RWPE2 (cell line): Measurements from ENCODE around the gene GOLIM4.

Experiments used
- ATAC-seq: fragments of 200-7000 bp; cut with Tn5 transposase; 3 replicates; pipeline ENCODE4 v1.9.1; 2021; ENCODE audit warnings: low read depth
- DNase-seq: peaks from one replicate; pipeline ENCODE4 v3.0.0-alpha.2; 2020; ENCODE audit warnings: low spot score
- H3K27ac ChIP-seq: fragments of 450-650 bp; 2 replicates; pipeline ENCODE4 v1.5.1; 2017; ENCODE audit warnings: mild to moderate bottlenecking; ENCODE audit not compliant: poor library complexity, severe bottlenecking
- H3K27me3 ChIP-seq: fragments of 250-450 bp; sonication (Bioruptor Pico); 2 replicates; pipeline ENCODE4 v1.5.1; 2021; ENCODE audit warnings: mild to moderate bottlenecking, moderate library complexity; ENCODE audit not compliant: insufficient read depth, poor library complexity, severe bottlenecking
- H3K36me3 ChIP-seq: fragments of 250-450 bp; sonication (Bioruptor Pico); 2 replicates; pipeline ENCODE4 v1.5.1; 2020; ENCODE audit warnings: low read depth, mild to moderate bottlenecking, moderate library complexity
- H3K4me1 ChIP-seq: fragments of 250-450 bp; sonication (Bioruptor Pico); 2 replicates; pipeline ENCODE4 v1.5.1; 2021; ENCODE audit warnings: mild to moderate bottlenecking, moderate library complexity; ENCODE audit not compliant: insufficient read depth, poor library complexity, severe bottlenecking
- H3K4me3 ChIP-seq: fragments of 250-450 bp; sonication (Bioruptor Pico); 2 replicates; pipeline ENCODE4 v1.5.1; 2021; ENCODE audit warnings: mild to moderate bottlenecking, moderate library complexity; ENCODE audit not compliant: severe bottlenecking
- H3K9me3 ChIP-seq: fragments of 250-450 bp; sonication (Bioruptor Pico); 2 replicates; pipeline ENCODE4 v1.5.1; 2021; ENCODE audit warnings: mild to moderate bottlenecking, moderate library complexity; ENCODE audit not compliant: severe bottlenecking
- TF ChIP-seq, protein P1 (sequence below): fragments of 450-650 bp; IDR thresholded peaks from one replicate; pipeline ENCODE4 v1.5.1; 2017; ENCODE audit warnings: mild to moderate bottlenecking, moderate library complexity; ENCODE audit not compliant: poor library complexity, severe bottlenecking

GOLIM4 gene

DNA sequence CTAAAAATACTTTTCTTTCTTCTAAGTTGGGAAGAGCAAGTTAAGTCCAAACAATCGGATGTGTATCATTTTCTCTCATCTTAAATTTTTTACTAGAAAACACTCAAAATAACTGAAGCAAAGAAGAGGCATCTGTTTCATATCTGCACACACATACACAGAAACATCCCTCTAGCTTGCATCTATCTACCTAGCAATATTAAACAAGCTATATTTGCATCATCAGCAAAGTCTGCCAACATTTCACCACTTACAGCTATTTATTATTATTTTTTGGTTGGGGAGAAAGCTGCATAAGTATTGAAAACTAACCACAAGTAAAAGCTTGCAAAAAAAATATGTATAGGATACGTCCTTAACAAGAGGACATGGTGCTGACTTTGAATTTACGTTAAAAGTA, 1.9 kb downstream of the GOLIM4 start:
- Histone ChIP-seq H3K4me1 (peaks cover 12% of the 10 kb centered on the region), H3K4me3 (peak overlapping the region; percentile 5), H3K27me3 (no peaks in the 10 kb centered on the region), H3K9me3 (no peaks in the 10 kb centered on the region), H3K36me3 (no peaks in the 10 kb centered on the region; the same call in 1 of the 2 replicates), H3K27ac (no peak overlapping the region)
- ATAC-seq (no peak), DNase-seq (no peak)
- TF ChIP-seq, protein P1, sequence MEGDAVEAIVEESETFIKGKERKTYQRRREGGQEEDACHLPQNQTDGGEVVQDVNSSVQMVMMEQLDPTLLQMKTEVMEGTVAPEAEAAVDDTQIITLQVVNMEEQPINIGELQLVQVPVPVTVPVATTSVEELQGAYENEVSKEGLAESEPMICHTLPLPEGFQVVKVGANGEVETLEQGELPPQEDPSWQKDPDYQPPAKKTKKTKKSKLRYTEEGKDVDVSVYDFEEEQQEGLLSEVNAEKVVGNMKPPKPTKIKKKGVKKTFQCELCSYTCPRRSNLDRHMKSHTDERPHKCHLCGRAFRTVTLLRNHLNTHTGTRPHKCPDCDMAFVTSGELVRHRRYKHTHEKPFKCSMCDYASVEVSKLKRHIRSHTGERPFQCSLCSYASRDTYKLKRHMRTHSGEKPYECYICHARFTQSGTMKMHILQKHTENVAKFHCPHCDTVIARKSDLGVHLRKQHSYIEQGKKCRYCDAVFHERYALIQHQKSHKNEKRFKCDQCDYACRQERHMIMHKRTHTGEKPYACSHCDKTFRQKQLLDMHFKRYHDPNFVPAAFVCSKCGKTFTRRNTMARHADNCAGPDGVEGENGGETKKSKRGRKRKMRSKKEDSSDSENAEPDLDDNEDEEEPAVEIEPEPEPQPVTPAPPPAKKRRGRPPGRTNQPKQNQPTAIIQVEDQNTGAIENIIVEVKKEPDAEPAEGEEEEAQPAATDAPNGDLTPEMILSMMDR, result no peak

DNA sequence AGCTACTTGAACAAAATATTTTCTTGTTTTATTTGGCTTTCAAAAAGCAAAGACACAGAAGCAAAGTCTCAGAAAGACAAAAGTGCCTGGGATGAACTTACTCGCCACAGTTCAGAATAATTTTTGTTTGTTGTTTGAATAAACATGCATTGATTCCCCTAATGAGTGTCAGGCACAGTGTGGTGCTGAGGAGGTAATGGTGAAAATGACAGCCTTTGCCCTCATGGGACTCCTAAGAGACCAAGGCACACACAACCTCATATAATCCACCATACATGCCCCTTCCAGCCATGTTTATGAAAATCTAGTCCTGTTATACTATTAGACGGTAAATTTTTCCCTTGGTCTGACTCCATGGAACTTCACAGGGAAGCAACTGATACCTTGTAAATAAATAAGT, 2.5 kb downstream of the GOLIM4 start:
- Histone ChIP-seq H3K9me3 (no peaks in the 10 kb centered on the region), H3K27me3 (no peaks in the 10 kb centered on the region), H3K4me3 (no peak overlapping the region), H3K4me1 (peaks cover 12% of the 10 kb centered on the region), H3K36me3 (no peaks in the 10 kb centered on the region; the same call in 1 of the 2 replicates), H3K27ac (no peak overlapping the region)
- TF ChIP-seq, protein P1, result no peak
- ATAC-seq (no peak), DNase-seq (no peak)

DNA sequence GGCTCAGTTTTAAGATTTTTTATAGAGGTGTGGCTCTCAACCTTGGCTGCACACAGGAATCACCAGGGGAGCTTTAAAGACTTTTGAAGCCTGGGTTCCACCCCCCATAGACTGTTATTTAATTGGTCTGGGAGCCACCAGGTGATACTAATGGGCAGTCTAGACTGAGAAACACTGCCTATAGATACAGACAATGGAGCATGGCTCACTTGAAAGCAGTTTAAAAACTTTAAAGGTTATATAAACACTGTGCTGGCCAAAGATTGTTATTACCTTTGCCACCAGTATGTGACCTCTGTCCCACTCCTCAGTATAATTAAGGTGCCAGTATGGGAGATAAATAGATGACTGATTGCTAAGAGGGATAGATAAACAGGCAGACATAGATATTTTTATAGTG, 3.8 kb downstream of the GOLIM4 start:
- Histone ChIP-seq H3K36me3 (no peaks in the 10 kb centered on the region; the same call in 1 of the 2 replicates), H3K4me3 (no peak overlapping the region), H3K27ac (no peak overlapping the region), H3K4me1 (peaks cover 12% of the 10 kb centered on the region), H3K27me3 (no peaks in the 10 kb centered on the region), H3K9me3 (no peaks in the 10 kb centered on the region)
- TF ChIP-seq, protein P1, result no peak
- ATAC-seq (no peak), DNase-seq (no peak)

DNA sequence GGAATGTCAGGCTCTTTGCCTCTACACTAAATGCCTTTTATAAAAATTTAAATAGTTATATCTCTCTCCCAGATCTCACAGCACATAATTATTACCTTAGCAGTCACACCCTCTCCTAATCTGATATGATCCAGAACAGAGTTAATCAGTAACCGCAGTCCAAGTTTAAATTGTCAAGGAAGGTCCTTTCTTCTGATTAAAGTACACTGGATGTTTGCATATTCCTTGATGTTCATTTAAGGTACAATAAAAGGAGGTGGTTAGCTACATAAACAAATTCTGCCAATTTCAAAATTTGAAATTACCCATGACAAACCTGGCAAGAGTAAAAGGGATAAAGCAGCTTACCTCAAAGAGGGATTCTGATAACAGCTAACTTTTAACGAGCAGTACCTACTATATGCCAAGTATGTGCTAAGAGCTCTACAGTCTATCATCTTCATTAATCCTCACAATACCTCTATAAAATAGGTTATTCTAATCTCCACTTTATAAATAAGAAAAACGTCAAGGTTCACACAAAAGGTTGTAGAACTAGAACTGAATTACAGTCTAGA, 4.3 kb downstream of the GOLIM4 start:
- H3K4me3 ChIP-seq, result no peak overlapping the region
- H3K27ac ChIP-seq, result no peak overlapping the region
- no peaks in the 10 kb centered on the region for H3K27me3 ChIP-seq
- TF ChIP-seq, protein P1, result no peak
- H3K9me3 ChIP-seq, result no peaks in the 10 kb centered on the region
- no peaks in the 10 kb centered on the region; the same call in 1 of the 2 replicates for H3K36me3 ChIP-seq
- DNase-seq, result no peak
- peaks cover 12% of the 10 kb centered on the region for H3K4me1 ChIP-seq
- ATAC-seq, result no peak

DNA sequence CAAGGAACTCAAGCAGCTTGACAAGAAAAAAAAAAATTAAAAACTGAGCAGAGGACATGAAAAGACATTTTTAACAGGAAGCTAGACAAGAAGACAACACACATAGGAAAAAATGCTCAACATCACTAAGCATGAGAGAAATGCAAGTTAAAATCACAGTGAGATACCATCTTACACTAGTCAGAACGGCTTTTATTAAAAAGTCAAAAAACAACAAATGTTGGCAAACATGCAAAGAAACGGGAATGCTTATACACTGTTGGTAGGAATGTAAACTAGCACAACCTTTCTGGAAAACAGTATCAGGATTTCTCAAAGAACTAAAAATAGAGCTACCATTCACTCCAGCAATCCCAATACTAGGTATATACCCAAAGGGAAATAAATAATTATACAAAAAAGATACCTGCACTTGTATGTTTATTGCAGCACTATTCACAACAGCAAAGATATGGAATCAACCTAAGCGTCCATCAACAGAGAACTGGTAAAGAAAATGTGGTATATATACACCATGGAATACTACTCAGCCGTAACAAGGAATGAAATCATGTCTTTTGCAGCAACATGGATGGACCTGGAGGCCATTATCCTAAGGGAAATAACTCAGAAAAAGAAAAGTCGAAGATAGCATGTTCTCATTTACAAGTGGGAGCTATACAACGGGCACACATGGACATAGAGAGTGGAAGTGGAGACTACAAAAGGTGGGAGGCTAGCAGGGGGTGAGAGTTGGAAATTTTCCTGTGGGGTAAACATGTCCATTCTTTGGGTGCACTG, 5.2 kb downstream of the GOLIM4 start:
- Histone ChIP-seq H3K9me3 (no peaks in the 10 kb centered on the region), H3K27me3 (no peaks in the 10 kb centered on the region), H3K4me3 (no peak overlapping the region), H3K36me3 (no peaks in the 10 kb centered on the region; the same call in 1 of the 2 replicates), H3K4me1 (peaks cover 16% of the 10 kb centered on the region), H3K27ac (no peak overlapping the region)
- TF ChIP-seq, protein P1, result no peak
- DNase-seq (no peak), ATAC-seq (no peak)
